Lung (tissue), 12 donors: ENCODE measurements around the gene RPRD1B. TPM values are rescaled to one million over a fixed set of nuclear protein-coding genes. Genes with fewer than 3 reads are reported as not detected.
A peak's percentile ranks its signal among the peaks of the same experiment; 100 is the strongest.

Source experiments
- ATAC-seq: fragments of 200-7000 bp; cut with Tn5 transposase; one replicate; pipeline ENCODE4 v1.9.1; 2020; ENCODE audit warnings: moderate number of reproducible peaks; ENCODE audit not compliant: insufficient read depth, low FRiP score
- DNase-seq, 3 donors: peaks; one replicate each; pipeline ENCODE4 v3.0.0-alpha.2; 2013 to 2017
- H3K27ac ChIP-seq, 2 donors: one replicate each; pipeline ENCODE4 v1.5.1; 2013; ENCODE audit warnings: mild to moderate bottlenecking in 2 of 2, moderate library complexity in 2 of 2, control low read depth in 1 of 2, inconsistent platforms in 1 of 2, low read depth in 1 of 2, low read length in 1 of 2
- H3K27me3 ChIP-seq, 3 donors: one replicate each; pipeline ENCODE4 v1.5.1; 2013; ENCODE audit warnings: low read length in 2 of 3; ENCODE audit not compliant: control insufficient read depth in 3 of 3, insufficient read depth in 3 of 3
- H3K36me3 ChIP-seq, 4 donors: one replicate each; pipeline ENCODE4 v1.5.1; 2013; ENCODE audit warnings: low read length in 4 of 4, mild to moderate bottlenecking in 1 of 4, moderate library complexity in 1 of 4; ENCODE audit not compliant: control insufficient read depth in 4 of 4, insufficient read depth in 4 of 4
- H3K4me1 ChIP-seq, 5 donors: one replicate each; pipeline ENCODE4 v1.5.1; 2013; ENCODE audit warnings: low read length in 5 of 5, mild to moderate bottlenecking in 2 of 5, moderate library complexity in 1 of 5; ENCODE audit not compliant: control insufficient read depth in 5 of 5, insufficient read depth in 5 of 5
- H3K4me3 ChIP-seq: one replicate; pipeline ENCODE4 v1.5.1; 2013; ENCODE audit warnings: mild to moderate bottlenecking, control low read depth, moderate library complexity
- H3K9ac ChIP-seq, 2 donors: one replicate each; pipeline ENCODE4 v1.5.1; 2013; ENCODE audit warnings: low read length in 2 of 2, control low read depth in 1 of 2; ENCODE audit not compliant: insufficient read depth in 1 of 2
- H3K9me3 ChIP-seq, 4 donors: one replicate each; pipeline ENCODE4 v1.5.1; 2013; ENCODE audit warnings: low read length in 3 of 4, mild to moderate bottlenecking in 1 of 4, moderate library complexity in 1 of 4; ENCODE audit not compliant: control insufficient read depth in 4 of 4, insufficient read depth in 3 of 4
- WGBS, 2 donors: extraction: QIAGEN DNeasy Blood & Tissue Kit; methylation state at CpG; one replicate each; pipeline ENCODE4 v1.1.7; 2013; 5-methylcytosine and 5-hydroxymethylcytosine counted together
- polyA plus RNA-seq, 2 donors: library from polyadenylated mRNA; stranded (reverse); fragments of 200-250 nt; gene quantifications; one replicate each; pipeline ENCODE4 v1.2.1, GENCODE V29; 2013
- total RNA-seq, 2 donors: library from RNA; depleted of rRNA in 1 of 2; stranded (reverse); fragments of >200 nt in 1 of 2; gene quantifications; one replicate each; pipeline ENCODE4 v1.2.1, GENCODE V29; 2014 to 2021
- TF ChIP-seq, protein P1 (sequence below): IDR thresholded peaks from 2 replicates; pipeline ENCODE4 v1.5.1; 2012; ENCODE audit warnings: mild to moderate bottlenecking; ENCODE audit errors: control extremely low read depth, extremely low read depth
- donor health status: control.
- donor health status: control.
- donor health status: Bipolar disorder and iron deficiency.
- donor health status: healthy.
- donor health status: DM: yes; HTN: yes; CAD: no.

The RPRD1B gene
- total and polyA plus RNA-seq, 4 donors = 6.8 to 58.6 (median 26.6) TPM

DNA sequence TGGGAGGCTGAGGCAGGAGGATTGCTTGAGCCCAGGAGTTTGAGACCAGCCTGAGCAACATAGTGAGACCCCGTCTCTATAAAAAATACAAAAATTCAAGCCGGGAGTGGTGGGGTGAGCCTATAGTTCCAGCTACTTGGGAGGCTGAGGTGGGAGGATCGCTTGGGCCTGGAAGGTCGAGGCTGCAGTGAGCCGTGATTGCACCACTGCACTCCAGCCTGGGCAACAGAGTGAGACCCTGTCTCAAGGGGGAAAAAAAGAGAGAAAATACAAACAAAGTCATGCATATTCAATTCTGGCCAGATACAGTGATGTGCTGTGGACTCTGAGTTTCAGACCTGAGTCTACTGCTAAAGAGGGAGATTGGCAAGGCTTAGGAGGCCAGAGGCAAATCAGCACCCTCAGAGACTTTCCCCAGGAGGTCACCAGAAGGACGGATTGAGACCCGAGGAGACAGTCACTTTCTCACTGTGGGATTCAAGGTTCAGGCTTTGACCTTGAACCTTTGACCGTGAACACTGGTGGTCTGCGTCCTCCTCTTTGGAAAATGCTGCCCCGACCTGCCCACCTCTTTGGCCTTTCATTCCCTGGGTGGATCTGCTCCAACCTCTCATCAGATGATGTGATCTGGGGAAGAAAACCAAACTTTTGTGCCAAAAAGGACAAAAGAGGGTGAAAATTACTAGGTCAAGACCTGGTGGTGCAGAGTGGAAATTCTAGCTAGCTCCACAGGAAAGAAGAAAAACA is 100.3 kb downstream of the RPRD1B start:
- no peaks in the 10 kb centered on the region for H3K9me3 ChIP-seq
- H3K27me3 ChIP-seq = no peaks in the 10 kb centered on the region
- WGBS, 2 donors = 85 to 91% methylated on average over 10 of the region's 10 CpGs
- H3K36me3 ChIP-seq = peaks cover 22 to 54% (median 25%) of the 10 kb centered on the region in 4 donors
- ATAC-seq (no peak), DNase-seq (peak in 1 of 3 donors; percentile 9)
- TF ChIP-seq, protein P1, sequence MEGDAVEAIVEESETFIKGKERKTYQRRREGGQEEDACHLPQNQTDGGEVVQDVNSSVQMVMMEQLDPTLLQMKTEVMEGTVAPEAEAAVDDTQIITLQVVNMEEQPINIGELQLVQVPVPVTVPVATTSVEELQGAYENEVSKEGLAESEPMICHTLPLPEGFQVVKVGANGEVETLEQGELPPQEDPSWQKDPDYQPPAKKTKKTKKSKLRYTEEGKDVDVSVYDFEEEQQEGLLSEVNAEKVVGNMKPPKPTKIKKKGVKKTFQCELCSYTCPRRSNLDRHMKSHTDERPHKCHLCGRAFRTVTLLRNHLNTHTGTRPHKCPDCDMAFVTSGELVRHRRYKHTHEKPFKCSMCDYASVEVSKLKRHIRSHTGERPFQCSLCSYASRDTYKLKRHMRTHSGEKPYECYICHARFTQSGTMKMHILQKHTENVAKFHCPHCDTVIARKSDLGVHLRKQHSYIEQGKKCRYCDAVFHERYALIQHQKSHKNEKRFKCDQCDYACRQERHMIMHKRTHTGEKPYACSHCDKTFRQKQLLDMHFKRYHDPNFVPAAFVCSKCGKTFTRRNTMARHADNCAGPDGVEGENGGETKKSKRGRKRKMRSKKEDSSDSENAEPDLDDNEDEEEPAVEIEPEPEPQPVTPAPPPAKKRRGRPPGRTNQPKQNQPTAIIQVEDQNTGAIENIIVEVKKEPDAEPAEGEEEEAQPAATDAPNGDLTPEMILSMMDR = no peak
- H3K9ac ChIP-seq = no peak overlapping the region
- H3K4me3 ChIP-seq = no peak overlapping the region
- H3K4me1 ChIP-seq = peaks cover 0 to 17% (median 7%) of the 10 kb centered on the region in 5 donors
- H3K27ac ChIP-seq = peak overlapping the region in 1 of 2 donors; percentile 33

DNA sequence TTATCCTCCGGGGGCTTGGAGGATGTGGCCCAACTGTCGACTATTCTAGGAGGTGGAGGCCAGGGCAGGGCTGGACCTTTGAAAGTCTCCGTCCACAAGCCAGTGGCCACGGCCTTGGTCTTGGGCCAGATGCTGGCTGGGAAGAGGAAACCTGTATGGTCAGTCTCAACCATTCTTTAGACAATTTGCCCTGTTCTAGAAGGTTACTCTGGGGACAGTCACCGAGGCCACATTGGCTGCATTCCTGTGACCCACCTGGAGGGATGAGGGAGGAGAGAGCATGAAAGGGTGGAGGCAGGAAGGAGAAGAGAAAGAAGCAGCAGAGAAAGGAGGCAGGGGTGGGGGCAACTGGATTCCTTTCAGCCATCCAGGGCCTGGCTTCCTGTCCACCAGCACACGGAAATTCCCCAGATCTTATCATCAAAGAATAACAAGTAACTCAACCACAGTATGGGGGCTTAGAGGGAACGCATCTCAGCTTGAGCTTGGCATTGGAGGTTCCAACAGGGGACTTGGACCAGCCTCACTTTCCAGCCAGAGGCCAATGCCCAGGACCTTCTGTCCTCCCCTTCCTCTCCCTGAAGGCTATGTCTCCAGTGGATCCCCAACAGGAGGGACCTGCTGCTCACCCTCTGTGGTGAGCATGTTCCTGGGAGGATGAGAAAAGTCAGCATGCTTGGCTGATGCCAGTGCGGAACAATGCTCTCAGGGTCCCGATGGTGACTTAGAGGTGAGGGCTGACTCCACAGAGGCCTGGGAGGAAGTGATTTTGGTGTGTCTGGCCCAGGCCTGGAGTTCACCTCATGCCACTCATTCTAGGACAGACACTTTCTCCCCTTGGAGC is 101.1 kb downstream of the RPRD1B start:
- H3K4me3 ChIP-seq = no peak overlapping the region
- H3K36me3 ChIP-seq = peaks cover 30 to 54% (median 31%) of the 10 kb centered on the region in 4 donors
- H3K9ac ChIP-seq = no peak overlapping the region
- TF ChIP-seq, protein P1 = no peak
- no peaks in the 10 kb centered on the region for H3K9me3 ChIP-seq
- 32 to 43% methylated on average over 9 of the region's 9 CpGs for WGBS, 2 donors
- peak overlapping the region; percentile 43 to 61 for H3K27ac ChIP-seq
- H3K27me3 ChIP-seq = no peaks in the 10 kb centered on the region
- ATAC-seq (no peak), DNase-seq (peak; percentile 27 to 61 (median 36))
- peaks cover 0 to 17% (median 7%) of the 10 kb centered on the region in 5 donors for H3K4me1 ChIP-seq

DNA sequence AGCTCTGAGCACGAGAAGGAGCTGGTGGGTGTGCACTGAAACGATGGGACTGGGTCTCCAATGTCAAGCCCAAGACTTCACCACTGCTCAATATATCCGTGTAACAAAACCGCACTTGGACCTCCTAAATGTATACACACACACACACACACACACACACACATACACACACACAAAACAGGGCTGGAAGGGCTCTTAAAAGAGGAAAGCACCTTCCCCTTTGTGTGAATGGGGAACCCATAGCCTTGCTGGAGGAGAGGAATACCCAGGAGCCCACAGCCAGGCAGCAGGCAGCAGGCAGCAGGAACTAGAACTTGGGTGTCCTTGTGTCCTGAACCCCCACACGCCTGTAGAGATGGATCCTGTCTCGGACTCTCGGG is 101.7 kb downstream of the RPRD1B start:
- 68 to 72% methylated on average over 7 of the region's 7 CpGs for WGBS, 2 donors

More for the DNA sequence above, 101.7 kb downstream of the RPRD1B start:
- Histone ChIP-seq H3K27ac (peak overlapping the region; percentile 43 to 61), H3K4me3 (no peak overlapping the region), H3K9ac (no peak overlapping the region), H3K4me1 (peaks cover 0 to 19% (median 11%) of the 10 kb centered on the region in 5 donors), H3K27me3 (no peaks in the 10 kb centered on the region), H3K36me3 (peaks cover 30 to 49% (median 31%) of the 10 kb centered on the region in 4 donors), H3K9me3 (no peaks in the 10 kb centered on the region)
- no peak for ATAC-seq
- DNase-seq = peak in 1 of 3 donors; percentile 6
- TF ChIP-seq, protein P1 = no peak
